ENCODE results near the gene TMEFF2. TPM values are rescaled to one million over a fixed set of nuclear protein-coding genes. Genes with fewer than 3 reads are reported as not detected.

TMEFF2 gene
- total and polyA plus RNA-seq, 2 of the 4 experiments (the other 2 are of a cell fraction) = 1.3 to 3.0 TPM

GRCh38 chr2:191931329-191931728, 263.4 kb downstream of the TMEFF2 start:
- no peak overlapping the region for H2BK20ac ChIP-seq (ENCODE audit: low read depth, low read length)
- no peak overlapping the region for H2AK9ac ChIP-seq (replicated peaks; ENCODE audit: low read depth, low read length, poor library complexity)
- H2AK5ac ChIP-seq (ENCODE audit: low read depth, low read length) = no peak overlapping the region
- no peak overlapping the region for H3K14ac ChIP-seq (replicated peaks; ENCODE audit: low read depth, low read length)
- no peaks in the 10 kb centered on the region for H3K27me3 ChIP-seq (ENCODE audit: control insufficient read depth, insufficient read depth, low read length)
- no TSS peak for BruUV-seq (replicated peaks)
- POLR2A ChIA-PET (ENCODE audit: unreplicated experiment) = no interaction called here
- TF ChIP-seq RFX5 (IDR thresholded peaks at IDR 0.05; ENCODE audit: low read depth, low read length) (no peak), POLR2A (IDR thresholded peaks at IDR 0.05; ENCODE audit: low read depth, low read length) (no peak), RAD21 (IDR thresholded peaks at IDR 0.05; ENCODE audit: low read length) (no peak), BHLHE40 (IDR thresholded peaks at IDR 0.05; ENCODE audit: low read depth, low read length) (no peak), MAZ (IDR thresholded peaks at IDR 0.05; ENCODE audit: borderline replicate concordance, low read depth, low read length) (no peak), MXI1 (IDR thresholded peaks at IDR 0.05; ENCODE audit: borderline replicate concordance, low read depth, low read length) (no peak), MAFK (IDR thresholded peaks at IDR 0.05; ENCODE audit: low read depth, low read length) (no peak), CEBPB (IDR thresholded peaks at IDR 0.05; ENCODE audit: low read depth, low read length) (no peak)
- H4K5ac ChIP-seq (ENCODE audit: low read depth, low read length) = no peak overlapping the region
- no peak overlapping the region for H3K9ac ChIP-seq (ENCODE audit: low read depth, low read length)
- no peak overlapping the region for H3K27ac ChIP-seq (ENCODE audit: insufficient read depth, low read length)
- H3K4ac ChIP-seq (ENCODE audit: low read depth, low read length) = no peak overlapping the region
- H3K79me1 ChIP-seq (ENCODE audit: low read depth in 1 of 2, low read length in 2 of 2) = no peaks in the 10 kb centered on the region
- CTCF ChIA-PET = no interaction called here
- DNase-seq (no peak), ATAC-seq (ENCODE audit: low read depth) (no peak)
- no peak overlapping the region for H4K8ac ChIP-seq (ENCODE audit: low read depth in 2 of 2, low read length in 2 of 2)
- no peak overlapping the region for H2BK120ac ChIP-seq (ENCODE audit: low read depth, low read length)
- WGBS, 2 experiments (ENCODE audit: extremely low coverage in 2 of 2, insufficient read length in 1 of 2) = no CpG with 5 or more reads among the region's 1 CpG
- no peak overlapping the region for H3K4me3 ChIP-seq (ENCODE audit: insufficient read depth, low read depth, low read length)
- no peak overlapping the region for H4K91ac ChIP-seq (ENCODE audit: insufficient read depth, low read depth, low read length)
- H3K4me2 ChIP-seq (ENCODE audit: low read depth, low read length) = no peak overlapping the region
- dilution Hi-C loops (cut with HindIII; ENCODE audit: low sequenced_read_pairs, unreplicated experiment) (no loop called here), intact Hi-C loops (cut with micrococcal nuclease) (no loop called here), in situ Hi-C loops (cut with MboI; ENCODE audit: low sequenced_read_pairs) (no loop called here)
- H3K4me1 ChIP-seq (ENCODE audit: control insufficient read depth, insufficient read depth, low read length) = peaks cover 9% of the 10 kb centered on the region
- no peaks in the 10 kb centered on the region for H3K36me3 ChIP-seq (ENCODE audit: control insufficient read depth, insufficient read depth, low read length)
- no peaks in the 10 kb centered on the region for H3K9me3 ChIP-seq (ENCODE audit: control insufficient read depth, insufficient read depth, low read length)
- no peaks in the 10 kb centered on the region for H4K20me1 ChIP-seq (ENCODE audit: insufficient read depth, low read length)
- H2AFZ ChIP-seq (replicated peaks; ENCODE audit: low read length, poor library complexity) = no peak overlapping the region
- H3K56ac ChIP-seq (ENCODE audit: extremely low read depth, insufficient read depth, low read length) = no peak overlapping the region
- no peak overlapping the region for H3K18ac ChIP-seq (ENCODE audit: low read depth, low read length)
- no peaks in the 10 kb centered on the region for H3K9me1 ChIP-seq (ENCODE audit: insufficient read depth, low read length)
- H2BK5ac ChIP-seq (ENCODE audit: low read depth, low read length, poor library complexity, severe bottlenecking) = no peak overlapping the region
- no peak overlapping the region for H3K23ac ChIP-seq (ENCODE audit: low read depth, low read length)
- H2BK15ac ChIP-seq (ENCODE audit: low read depth, low read length) = no peak overlapping the region

Data from IMR-90 (cell line).